HG03565 (cell line): Measurements from ENCODE around the gene PRR5.
"Not testable (repeated sequence)": the region's sequence is repeated elsewhere in the genome, so short reads cannot be mapped to it uniquely, and the experiment has no call there.

Experiments
- ATAC-seq: cut with Tn5 transposase; IDR thresholded peaks from one replicate; pipeline ENCODE4 v1.9.1; 2021; ENCODE audit warnings: mild to moderate bottlenecking, moderate library complexity; ENCODE audit not compliant: unreplicated experiment

The PRR5 gene

GRCh38 chr22:44732661-44733060 is 30.7 kb downstream of the PRR5 start:
- no peak for ATAC-seq

DNA sequence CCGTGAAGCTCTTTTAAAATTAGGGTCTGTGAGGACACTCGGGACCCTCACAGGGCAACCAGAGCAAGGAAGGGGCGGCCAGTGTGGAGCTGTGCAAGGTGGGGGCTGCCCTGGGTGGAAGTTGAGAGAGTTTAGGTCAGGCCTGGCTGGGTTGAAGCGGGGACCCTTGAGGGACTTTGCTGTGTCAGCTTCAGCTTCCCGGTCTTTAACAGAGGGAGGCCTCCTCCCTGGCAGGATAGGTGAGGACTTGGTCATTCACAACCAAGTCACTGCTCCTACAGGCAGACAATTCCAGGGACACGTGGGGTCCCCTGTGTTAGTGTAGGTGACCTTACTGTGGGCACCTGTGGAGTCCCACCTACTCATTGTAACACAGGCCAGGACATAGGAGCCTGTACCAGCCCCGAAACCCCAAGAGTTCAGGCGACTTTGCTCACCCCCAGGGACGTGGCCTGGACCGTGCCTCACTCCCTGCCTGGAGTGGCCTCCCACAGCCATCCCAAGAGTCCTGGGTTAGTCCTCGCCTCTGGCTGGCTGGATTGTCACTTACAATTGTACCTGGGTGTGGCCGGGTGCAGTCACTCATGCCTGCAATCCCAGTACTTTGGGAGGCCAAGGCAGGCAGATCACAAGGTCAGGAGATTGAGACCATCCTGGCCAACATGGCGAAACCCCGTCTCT is 31.6 kb downstream of the PRR5 start:
- no peak for ATAC-seq

DNA sequence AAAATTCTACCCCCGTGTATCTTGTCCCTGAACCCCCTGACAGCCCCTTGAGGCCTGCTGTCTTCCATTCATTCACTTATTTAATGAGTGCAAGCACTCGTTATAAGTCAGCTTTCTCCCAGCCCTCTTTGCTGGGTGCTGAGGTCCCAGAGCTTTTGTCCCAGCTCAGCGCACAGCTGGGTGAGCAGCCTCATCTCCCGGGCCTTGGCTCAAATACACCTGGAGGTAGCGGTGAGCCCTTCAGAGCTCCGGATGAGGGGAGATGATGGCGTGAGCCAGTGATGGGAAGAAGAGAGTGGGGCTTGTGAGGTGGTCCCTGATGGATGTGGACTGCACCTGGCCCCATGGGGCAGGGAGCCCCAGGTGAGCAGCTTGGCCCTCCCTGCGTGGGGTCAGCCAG is 32.3 kb downstream of the PRR5 start:
- ATAC-seq: no peak

DNA sequence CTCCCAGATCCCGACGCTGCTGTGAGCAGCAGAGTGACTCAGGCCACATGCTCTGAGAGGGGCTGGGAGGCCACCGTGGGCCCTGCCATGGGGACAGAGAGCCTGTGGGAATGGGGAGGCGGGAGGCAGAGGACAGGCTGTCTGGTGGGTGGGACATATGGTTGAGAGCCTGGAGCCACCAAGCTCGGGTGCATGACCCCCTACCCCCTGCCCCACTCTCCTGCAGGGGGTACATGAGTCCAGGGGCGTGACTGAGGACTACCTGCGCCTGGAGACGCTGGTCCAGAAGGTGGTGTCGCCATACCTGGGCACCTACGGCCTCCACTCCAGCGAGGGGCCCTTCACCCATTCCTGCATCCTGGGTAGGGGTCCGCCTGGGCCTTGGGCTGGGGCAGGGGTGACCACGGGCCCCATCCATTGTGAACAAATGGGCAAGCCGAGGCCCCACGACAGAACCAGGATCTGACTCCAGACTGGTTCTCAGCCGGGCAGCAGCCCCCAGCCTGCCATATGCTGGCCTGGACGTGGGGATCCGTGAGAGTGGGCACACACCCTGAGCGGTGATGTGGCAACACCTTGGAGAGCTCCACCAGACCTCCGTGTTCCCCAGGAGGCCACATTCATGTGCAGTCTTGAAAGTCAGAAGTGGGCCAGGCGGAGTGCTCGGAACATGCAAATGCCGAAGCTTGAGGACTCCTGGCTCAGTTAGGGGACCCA is 33.0 kb downstream of the PRR5 start:
- ATAC-seq: no peak

- no peak for ATAC-seq
These were observed 33.8 kb downstream of the PRR5 start for GRCh38 chr22:44735518-44736428.

GRCh38 chr22:44736581-44737405 is 34.8 kb downstream of the PRR5 start:
- no peak for ATAC-seq

- no peak for ATAC-seq
These were observed 35.7 kb downstream of the PRR5 start for GRCh38 chr22:44737406-44738346.

- ATAC-seq: no peak
These were observed 36.3 kb downstream of the PRR5 start for GRCh38 chr22:44738347-44738715.

GRCh38 chr22:44739024-44739423 is 37.0 kb downstream of the PRR5 start:
- no peak for ATAC-seq

- ATAC-seq: not testable (repeated sequence)
These were observed 37.7 kb downstream of the PRR5 start for GRCh38 chr22:44739666-44740065.

GRCh38 chr22:44740307-44740706 is 38.3 kb downstream of the PRR5 start:
- ATAC-seq: no peak

DNA sequence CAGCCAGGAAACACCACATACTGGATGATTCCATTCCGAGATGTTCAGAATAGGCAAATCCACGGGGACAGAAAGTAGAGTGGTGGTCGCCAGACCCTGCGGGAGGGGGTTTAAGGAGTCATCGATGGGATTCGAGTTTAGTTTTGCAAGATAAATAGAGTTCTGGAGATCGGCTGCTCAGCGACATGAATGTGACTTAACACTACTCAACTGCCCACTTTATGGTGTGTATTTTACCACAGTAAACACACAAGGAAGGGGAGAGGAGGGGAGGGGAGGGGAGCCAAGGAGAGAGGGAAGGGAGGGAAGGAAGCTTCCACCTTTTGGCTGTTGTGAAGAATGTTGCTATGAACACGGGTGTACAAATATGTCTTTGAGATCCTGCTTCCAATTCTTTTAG is 39.9 kb downstream of the PRR5 start:
- ATAC-seq: no peak

DNA sequence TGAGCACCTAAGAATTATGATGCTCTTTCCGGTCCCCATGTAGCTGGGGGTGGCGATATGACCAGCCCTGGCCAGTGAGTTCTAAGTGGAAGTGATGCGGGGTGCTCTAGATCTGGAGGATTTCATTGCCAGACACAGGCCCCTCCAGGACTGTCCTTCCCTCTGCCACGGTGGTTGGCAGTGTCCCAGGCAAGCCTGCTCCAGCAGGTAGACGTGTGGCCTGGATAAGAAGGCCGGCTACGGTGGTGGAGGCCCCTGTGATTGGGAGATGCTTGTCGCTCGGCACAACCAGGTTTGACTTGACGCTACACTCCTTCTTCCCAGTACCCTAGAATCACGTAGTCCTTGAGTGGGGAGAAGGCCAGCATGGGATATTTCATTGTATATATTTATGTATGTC is 41.2 kb downstream of the PRR5 start:
- no peak for ATAC-seq

DNA sequence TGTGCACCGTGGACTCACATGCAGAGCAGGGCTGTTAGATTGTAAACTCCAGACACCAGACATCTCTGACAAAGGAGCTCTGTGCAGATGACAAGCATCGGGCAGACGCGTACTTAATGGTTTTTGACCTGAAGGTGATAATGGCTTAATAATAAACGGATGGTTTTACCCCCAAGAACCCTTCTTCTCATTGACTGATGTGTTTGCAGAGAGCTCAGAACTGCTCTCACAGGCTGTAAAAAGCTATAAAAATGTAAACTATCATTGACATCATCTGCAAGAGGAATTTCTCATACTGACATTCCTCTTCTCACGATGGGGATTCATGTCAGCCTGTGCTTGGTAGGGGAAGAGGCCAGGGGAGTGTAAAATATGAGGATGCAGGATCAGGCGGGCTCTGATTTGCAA is 41.8 kb downstream of the PRR5 start:
- no peak for ATAC-seq

- ATAC-seq: no peak
These were observed 44.1 kb downstream of the PRR5 start for GRCh38 chr22:44745853-44746789.

- ATAC-seq: not testable (repeated sequence)
These were observed 45.8 kb downstream of the PRR5 start for GRCh38 chr22:44747784-44748127.

DNA sequence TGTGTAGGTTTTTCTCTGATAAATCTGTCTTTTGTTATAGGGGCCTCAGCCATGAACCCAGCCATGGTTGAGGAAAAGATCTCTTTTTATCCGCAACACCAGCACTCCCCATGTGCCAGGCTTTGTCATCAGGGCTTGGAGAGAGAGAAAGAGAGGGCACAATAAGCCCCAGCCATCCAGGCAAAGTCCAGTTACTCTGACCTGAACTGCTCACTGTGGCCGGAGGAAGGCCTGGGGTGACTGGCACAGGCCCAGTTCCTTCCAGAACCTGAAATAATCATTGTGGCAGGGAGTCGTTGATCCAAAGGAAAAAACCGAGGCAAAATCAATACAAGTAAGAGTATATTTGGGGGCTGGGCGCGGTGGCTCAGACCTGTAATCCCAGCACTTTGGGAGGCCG is 46.5 kb downstream of the PRR5 start:
- ATAC-seq: no peak

GRCh38 chr22:44750481-44750880 is 48.5 kb downstream of the PRR5 start:
- ATAC-seq: no peak
